Esophagus muscularis mucosa (tissue), 4 donors: ENCODE measurements around the gene ZBED1. TPM values are rescaled to one million over a fixed set of nuclear protein-coding genes. Genes with fewer than 3 reads are reported as not detected.
"Not testable (repeated sequence)": the region's sequence is repeated elsewhere in the genome, so short reads cannot be mapped to it uniquely, and the experiment has no call there.

Experiments used
- DNase-seq: peaks from one replicate; pipeline ENCODE4 v3.0.0-alpha.2; 2017; ENCODE audit errors: extremely low spot score
- H3K27ac ChIP-seq, 4 donors: fragments of 200-600 bp; sonication (generic); replicated peaks in 1 of 4; 1 replicate in 3 of 4; 2 replicates in 1 of 4; pipeline ENCODE4 v1.5.1; 2016 to 2019; ENCODE audit warnings: mild to moderate bottlenecking in 1 of 4
- H3K27me3 ChIP-seq, 4 donors: fragments of 200-600 bp; sonication (generic); one replicate each; pipeline versions ENCODE4 v1.5.1 to v1.6.0; 2016 to 2019
- H3K36me3 ChIP-seq, 4 donors: fragments of 200-600 bp; sonication (generic); one replicate each; pipeline ENCODE4 v1.5.1; 2016 to 2019
- H3K4me1 ChIP-seq, 4 donors: fragments of 200-600 bp; sonication (generic); one replicate each; pipeline ENCODE4 v1.5.1; 2016 to 2019
- H3K4me3 ChIP-seq, 4 donors: fragments of 200-600 bp; sonication (generic); 1 replicate in 2 of 4; 2 replicates in 2 of 4; pipeline ENCODE4 v1.5.1; 2016 to 2019; ENCODE audit warnings: mild to moderate bottlenecking in 4 of 4, moderate library complexity in 1 of 4
- H3K9me3 ChIP-seq, 4 donors: fragments of 200-600 bp; sonication (generic); 1 replicate in 3 of 4; 2 replicates in 1 of 4; pipeline ENCODE4 v1.5.1; 2016 to 2019
- EP300 ChIP-seq: sonication (generic); formaldehyde crosslinking; IDR thresholded peaks from one replicate; pipeline ENCODE4 v1.6.1; 2017; ENCODE audit warnings: antibody characterized with exemption
- POLR2A ChIP-seq: fragments of 450-650 bp; IDR thresholded peaks from one replicate; pipeline ENCODE4 v1.6.1; 2017; ENCODE audit warnings: antibody characterized with exemption, moderate library complexity, mild to moderate bottlenecking, low read depth
- POLR2AphosphoS5 ChIP-seq, 2 donors: sonication (generic); formaldehyde crosslinking; IDR thresholded peaks; one replicate each; pipeline ENCODE4 v1.6.1; 2017; ENCODE audit warnings: antibody characterized with exemption in 2 of 2
- WGBS: methylation state at CpG from one replicate; pipeline ENCODE4 v1.1.5; 2018; 5-methylcytosine and 5-hydroxymethylcytosine counted together
- intact Hi-C: fragments of 100-400 bp; cut with DNase I; formaldehyde crosslinking; loops from one replicate; pipeline ENCODE4 v1.15.1; 2023
- total RNA-seq, 4 donors: library from RNA; depleted of rRNA; stranded (reverse); fragments of >200 nt; gene quantifications; one replicate each; pipeline versions ENCODE4 v1.1.0 to v1.2.1, GENCODE V29; 2016
- TF ChIP-seq, protein P1 (sequence below), 3 experiments: fragments of 200-600 bp in 2 of 3; fragments of 450-650 bp in 1 of 3; sonication (generic) in 2 of 3; IDR thresholded peaks; one replicate each; pipeline ENCODE4 v1.5.1; 2017 to 2019; ENCODE audit warnings: antibody characterized with exemption in 3 of 3, mild to moderate bottlenecking in 2 of 3, moderate library complexity in 1 of 3

Gene ZBED1
- total RNA-seq, 4 donors from 2014 or later = 32.8 to 44.8 (median 39.5) TPM

DNA sequence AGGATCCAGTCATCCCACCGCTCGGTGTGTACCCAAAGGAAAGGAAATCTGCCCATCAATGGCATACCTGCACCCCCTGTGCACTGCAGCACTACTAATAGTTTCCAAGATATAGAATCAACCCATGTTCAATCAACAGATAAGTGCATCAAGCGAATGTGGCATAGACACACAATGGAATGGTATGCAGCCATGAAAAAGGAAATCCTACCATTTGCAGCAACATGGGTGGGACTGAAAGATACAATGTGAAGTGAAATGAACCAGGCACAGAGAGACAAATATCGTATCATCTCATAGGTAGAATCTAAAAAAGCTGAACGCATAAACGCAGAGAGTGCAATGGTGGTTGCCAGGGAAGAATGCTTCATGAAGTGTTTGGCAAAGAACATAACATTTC, 42.5 kb downstream of the ZBED1 start:
- no peak overlapping the region for H3K4me3 ChIP-seq
- TF ChIP-seq POLR2AphosphoS5 (IDR thresholded peaks at IDR 0.05) = no peak
- TF ChIP-seq EP300 = no peak
- TF ChIP-seq, protein P1, sequence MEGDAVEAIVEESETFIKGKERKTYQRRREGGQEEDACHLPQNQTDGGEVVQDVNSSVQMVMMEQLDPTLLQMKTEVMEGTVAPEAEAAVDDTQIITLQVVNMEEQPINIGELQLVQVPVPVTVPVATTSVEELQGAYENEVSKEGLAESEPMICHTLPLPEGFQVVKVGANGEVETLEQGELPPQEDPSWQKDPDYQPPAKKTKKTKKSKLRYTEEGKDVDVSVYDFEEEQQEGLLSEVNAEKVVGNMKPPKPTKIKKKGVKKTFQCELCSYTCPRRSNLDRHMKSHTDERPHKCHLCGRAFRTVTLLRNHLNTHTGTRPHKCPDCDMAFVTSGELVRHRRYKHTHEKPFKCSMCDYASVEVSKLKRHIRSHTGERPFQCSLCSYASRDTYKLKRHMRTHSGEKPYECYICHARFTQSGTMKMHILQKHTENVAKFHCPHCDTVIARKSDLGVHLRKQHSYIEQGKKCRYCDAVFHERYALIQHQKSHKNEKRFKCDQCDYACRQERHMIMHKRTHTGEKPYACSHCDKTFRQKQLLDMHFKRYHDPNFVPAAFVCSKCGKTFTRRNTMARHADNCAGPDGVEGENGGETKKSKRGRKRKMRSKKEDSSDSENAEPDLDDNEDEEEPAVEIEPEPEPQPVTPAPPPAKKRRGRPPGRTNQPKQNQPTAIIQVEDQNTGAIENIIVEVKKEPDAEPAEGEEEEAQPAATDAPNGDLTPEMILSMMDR (IDR thresholded peaks at IDR 0.05) = no peak
- TF ChIP-seq POLR2A = no peak
- no peaks in the 10 kb centered on the region for H3K36me3 ChIP-seq
- peaks cover 0 to 20% (median 13%) of the 10 kb centered on the region in 4 donors for H3K4me1 ChIP-seq
- WGBS = 98% methylated on average over 6 of the region's 6 CpGs
- H3K27me3 ChIP-seq = no peaks in the 10 kb centered on the region
- no peaks in the 10 kb centered on the region for H3K9me3 ChIP-seq
- intact Hi-C loops = no loop called here
- H3K27ac ChIP-seq = no peak overlapping the region
- no peak for DNase-seq

DNA sequence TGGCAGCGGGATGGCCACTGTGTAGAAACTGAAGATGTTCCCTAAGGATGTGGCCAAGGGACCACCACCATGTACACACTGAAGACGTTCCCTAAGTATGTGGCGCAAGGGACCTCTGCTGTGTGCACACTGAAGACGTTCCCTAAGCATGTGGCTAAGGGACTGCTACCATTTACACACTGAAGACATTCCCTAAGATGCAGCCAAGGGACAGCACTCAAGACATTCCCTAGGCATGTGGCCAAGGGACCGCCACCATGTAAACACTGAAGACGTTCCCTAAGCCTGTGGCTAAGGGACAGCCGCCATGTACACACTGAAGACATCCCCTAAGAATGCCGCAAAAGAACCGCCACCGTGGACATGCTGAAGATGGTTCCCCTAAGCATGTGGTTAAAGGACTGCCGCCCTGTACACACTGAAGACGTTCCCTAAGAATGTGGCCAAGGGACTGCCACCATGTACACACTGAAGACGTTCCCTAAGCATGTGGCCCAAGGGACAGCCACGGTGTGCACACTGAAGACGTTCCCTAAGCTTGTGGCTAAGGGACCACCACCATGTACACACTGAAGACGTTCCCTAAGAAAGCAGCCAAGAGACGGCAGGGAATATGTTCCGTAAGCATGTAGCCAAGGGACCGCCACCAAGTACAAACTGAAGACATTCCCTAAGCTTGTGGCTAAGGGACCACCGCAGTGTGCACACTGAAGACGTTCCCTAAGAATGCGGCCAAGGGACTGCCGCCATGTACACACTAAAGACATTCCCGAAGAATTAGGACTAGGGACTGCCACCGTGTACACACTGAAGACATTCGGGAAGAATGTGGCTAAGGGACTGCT, 43.3 kb downstream of the ZBED1 start:
- 87% methylated on average over 23 of the region's 26 CpGs for WGBS
- Histone ChIP-seq H3K27ac (no peak overlapping the region), H3K27me3 (no peaks in the 10 kb centered on the region), H3K4me1 (peaks cover 0 to 15% (median 12%) of the 10 kb centered on the region in 4 donors), H3K36me3 (no peaks in the 10 kb centered on the region), H3K9me3 (no peaks in the 10 kb centered on the region), H3K4me3 (no peak overlapping the region)
- intact Hi-C loops = no loop called here
- no peak for DNase-seq
- TF ChIP-seq POLR2AphosphoS5 (IDR thresholded peaks at IDR 0.05) (no peak), EP300 (no peak), POLR2A (no peak)
- TF ChIP-seq, protein P1 (IDR thresholded peaks at IDR 0.05) = no peak

DNA sequence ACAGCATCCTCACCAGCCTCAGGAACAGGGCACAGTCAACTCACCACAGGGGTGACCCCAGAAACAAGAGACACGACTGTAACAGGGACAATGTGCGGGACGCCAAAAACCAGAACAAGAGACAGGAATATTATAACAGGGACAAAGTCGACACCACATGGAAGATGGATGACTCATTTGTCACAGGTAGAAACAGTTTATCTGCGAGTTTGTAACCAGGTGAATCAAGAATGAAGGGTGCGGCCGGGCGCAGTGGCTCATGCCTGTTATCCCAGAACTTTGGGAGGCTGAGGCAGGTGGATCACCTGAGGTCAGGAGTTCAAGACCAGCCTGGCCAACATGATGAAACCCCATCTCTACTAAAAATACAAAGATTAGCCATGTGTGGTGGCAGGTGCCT, 44.7 kb downstream of the ZBED1 start:
- H3K4me1 ChIP-seq = peaks cover 0 to 10% (median 8%) of the 10 kb centered on the region in 4 donors
- H3K27me3 ChIP-seq, H3K9me3 ChIP-seq, H3K4me3 ChIP-seq, intact Hi-C loops, DNase-seq, H3K27ac ChIP-seq, H3K36me3 ChIP-seq: not testable (repeated sequence)
- 94% methylated on average over 8 of the region's 8 CpGs for WGBS

DNA sequence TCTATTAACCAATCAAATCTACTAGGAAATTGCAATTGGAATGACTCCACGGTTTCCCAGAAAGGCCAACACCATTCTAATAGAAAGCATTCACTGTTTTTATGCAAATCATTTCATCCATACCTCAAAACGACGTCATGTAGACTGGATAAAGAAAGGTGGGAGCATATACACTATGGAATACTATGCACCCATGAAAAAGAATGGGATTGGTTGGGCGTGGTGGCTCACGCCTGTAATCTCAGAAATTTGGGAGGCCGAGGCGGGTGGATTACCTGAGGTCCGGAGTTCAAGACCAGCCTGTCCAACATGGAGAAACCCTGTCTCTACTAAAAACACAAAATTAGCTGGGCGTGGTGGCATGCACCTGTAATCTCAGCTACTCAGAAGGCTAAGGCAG, 46.2 kb downstream of the ZBED1 start:
- DNase-seq, H3K36me3 ChIP-seq, H3K27ac ChIP-seq, intact Hi-C loops, H3K27me3 ChIP-seq, H3K9me3 ChIP-seq, H3K4me3 ChIP-seq: not testable (repeated sequence)
- WGBS = 96% methylated on average over 9 of the region's 9 CpGs
- peaks cover 0 to 20% (median 17%) of the 10 kb centered on the region in 4 donors for H3K4me1 ChIP-seq

DNA sequence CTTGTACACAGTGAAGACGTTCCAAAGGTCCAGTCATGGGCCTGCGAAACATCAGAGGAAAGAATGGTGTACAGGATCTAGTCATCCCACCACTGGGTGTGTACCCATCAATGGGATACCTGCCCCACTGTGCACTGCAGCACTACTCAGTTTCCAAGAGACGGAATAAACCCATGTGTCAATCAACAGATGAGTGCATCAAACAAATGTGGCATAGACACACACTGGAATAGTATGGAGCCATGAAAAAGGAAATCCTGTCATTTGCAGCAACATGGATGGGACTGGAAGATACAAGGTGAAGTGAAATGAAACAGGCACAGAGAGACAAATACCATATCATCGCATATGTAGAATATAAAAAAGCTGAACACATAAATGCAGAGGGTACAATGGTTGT, 48.0 kb downstream of the ZBED1 start:
- Histone ChIP-seq H3K4me3 (no peak overlapping the region), H3K4me1 (peaks cover 0 to 20% (median 17%) of the 10 kb centered on the region in 4 donors), H3K27ac (no peak overlapping the region), H3K36me3 (no peaks in the 10 kb centered on the region), H3K9me3 (no peaks in the 10 kb centered on the region), H3K27me3 (no peaks in the 10 kb centered on the region)
- no peak for DNase-seq
- no peak for TF ChIP-seq EP300
- no peak for TF ChIP-seq POLR2AphosphoS5 (IDR thresholded peaks at IDR 0.05)
- TF ChIP-seq, protein P1 (IDR thresholded peaks at IDR 0.05) = no peak
- no peak for TF ChIP-seq POLR2A
- intact Hi-C loops = no loop called here
- 100% methylated on average over 2 of the region's 4 CpGs for WGBS
